ENCODE data around the gene MCU.

- TF ChIP-seq CHD1 (IDR thresholded peaks at IDR 0.05; ENCODE audit: low read depth, low read length) (no peak), POLR2AphosphoS5 (IDR thresholded peaks at IDR 0.05; ENCODE audit: low read depth, low read length) (no peak), CTCF (IDR thresholded peaks at IDR 0.05; ENCODE audit: control extremely low read depth in 1 of 3, insufficient read depth in 1 of 3, low read depth in 1 of 3, low read length in 3 of 3) (no peak), EGR1 (IDR thresholded peaks at IDR 0.05; ENCODE audit: borderline replicate concordance, low read depth, low read length) (no peak), GABPA (IDR thresholded peaks at IDR 0.05; ENCODE audit: borderline replicate concordance, insufficient read depth, low read length) (no peak), MAX (IDR thresholded peaks at IDR 0.05) (no peak), POLR2A (IDR thresholded peaks at IDR 0.05; ENCODE audit: control extremely low read depth in 1 of 2, low read depth in 2 of 2, low read length in 2 of 2) (no peak), EZH2 (IDR thresholded peaks at IDR 0.05; ENCODE audit: low read depth, low read length, severe bottlenecking) (no peak), SIN3A (conservative IDR thresholded peaks at IDR 0.05 in 1 of 2, IDR thresholded peaks at IDR 0.05 in 1 of 2; ENCODE audit: low read depth in 1 of 2, low read length in 2 of 2) (no peak), SIX5 (IDR thresholded peaks at IDR 0.05; ENCODE audit: low read depth, low read length) (no peak), E2F6 (IDR thresholded peaks at IDR 0.05) (no peak), MAFK (IDR thresholded peaks at IDR 0.05; ENCODE audit: low read depth, low read length) (no peak), ZNF274 (IDR thresholded peaks at IDR 0.05; ENCODE audit: borderline replicate concordance, extremely low read depth, low read length) (no peak)
Measured at GRCh38 chr10:72893136-72893798, 201.3 kb downstream of the MCU start, which contains the start of gene OIT3.
